Peyer's patch (tissue), 4 donors: ENCODE measurements around the gene DTD2.

Source experiments
- POLR2A ChIP-seq, 2 donors: fragments of 450-650 bp; IDR thresholded peaks; one replicate each; pipeline ENCODE4 v1.5.1; 2017; ENCODE audit warnings: antibody characterized with exemption in 2 of 2, mild to moderate bottlenecking in 2 of 2, moderate library complexity in 2 of 2
- TF ChIP-seq, protein P1 (sequence below), 6 experiments: fragments of 450-650 bp in 4 of 6; fragments of 200-600 bp in 2 of 6; sonication (generic) in 1 of 6; IDR thresholded peaks; one replicate each; pipeline ENCODE4 v1.5.1; 2017 to 2019; ENCODE audit warnings: antibody characterized with exemption in 6 of 6, mild to moderate bottlenecking in 3 of 6, moderate library complexity in 1 of 6

DNA sequence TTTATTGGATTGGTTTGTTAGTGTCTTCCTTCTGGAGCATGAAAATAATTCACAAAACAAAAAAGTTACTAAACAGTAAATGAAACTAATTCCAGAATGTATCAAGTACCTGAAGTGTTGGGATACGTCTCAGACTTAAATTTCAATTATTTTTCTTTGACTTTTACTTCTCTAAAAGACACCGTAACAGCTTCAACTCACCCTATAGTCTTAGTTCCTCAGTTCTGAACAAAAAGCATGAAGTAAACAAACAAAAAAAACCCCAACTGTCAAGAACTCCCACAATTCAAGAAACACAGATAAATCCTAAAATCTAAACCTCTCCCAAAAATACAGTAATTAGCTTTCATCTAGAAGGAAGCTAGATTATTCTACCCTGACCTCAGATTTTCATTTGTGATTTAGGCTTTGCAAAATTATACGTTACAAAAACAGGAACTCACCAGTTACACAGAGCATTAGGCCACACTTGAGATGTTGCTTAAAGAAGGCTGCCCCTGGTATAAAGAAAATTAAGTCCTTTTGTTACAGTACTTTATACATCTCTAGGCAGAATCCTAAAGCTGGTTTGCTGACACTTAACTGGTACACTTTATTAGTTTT, 47.2 kb downstream of the DTD2 start:
- TF ChIP-seq, protein P1, sequence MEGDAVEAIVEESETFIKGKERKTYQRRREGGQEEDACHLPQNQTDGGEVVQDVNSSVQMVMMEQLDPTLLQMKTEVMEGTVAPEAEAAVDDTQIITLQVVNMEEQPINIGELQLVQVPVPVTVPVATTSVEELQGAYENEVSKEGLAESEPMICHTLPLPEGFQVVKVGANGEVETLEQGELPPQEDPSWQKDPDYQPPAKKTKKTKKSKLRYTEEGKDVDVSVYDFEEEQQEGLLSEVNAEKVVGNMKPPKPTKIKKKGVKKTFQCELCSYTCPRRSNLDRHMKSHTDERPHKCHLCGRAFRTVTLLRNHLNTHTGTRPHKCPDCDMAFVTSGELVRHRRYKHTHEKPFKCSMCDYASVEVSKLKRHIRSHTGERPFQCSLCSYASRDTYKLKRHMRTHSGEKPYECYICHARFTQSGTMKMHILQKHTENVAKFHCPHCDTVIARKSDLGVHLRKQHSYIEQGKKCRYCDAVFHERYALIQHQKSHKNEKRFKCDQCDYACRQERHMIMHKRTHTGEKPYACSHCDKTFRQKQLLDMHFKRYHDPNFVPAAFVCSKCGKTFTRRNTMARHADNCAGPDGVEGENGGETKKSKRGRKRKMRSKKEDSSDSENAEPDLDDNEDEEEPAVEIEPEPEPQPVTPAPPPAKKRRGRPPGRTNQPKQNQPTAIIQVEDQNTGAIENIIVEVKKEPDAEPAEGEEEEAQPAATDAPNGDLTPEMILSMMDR (IDR thresholded peaks at IDR 0.05): no peak
- no peak for TF ChIP-seq POLR2A (IDR thresholded peaks at IDR 0.05)
